HepG2 (cell line): ENCODE data around the gene ERCC5. TPM values are rescaled to one million over a fixed set of nuclear protein-coding genes. Genes with fewer than 3 reads are reported as not detected.
A peak's percentile ranks its signal among the peaks of the same experiment; 100 is the strongest.

ENCODE experiments used
- ATAC-seq: fragments of 200-7000 bp; cut with Tn5 transposase; 3 replicates; pipeline ENCODE4 v1.9.1; 2020; ENCODE audit warnings: mild to moderate bottlenecking, moderate library complexity
- BruUV-seq: library from RNA; stranded (reverse); fragments of 400-500 nt; replicated peaks from 2 replicates; lab custom pipeline; 2021; lab: Mats Ljungman, UMichigan
- CTCF ChIA-PET: fragments of 300-600 bp; formaldehyde crosslinking; extraction: SDS; loops from one replicate; lab custom pipeline; 2021; ENCODE audit warnings: low total read pairs, inconsistent platforms, low intra/inter-chr PET ratio; lab: Yijun Ruan, JAX
- POLR2A ChIA-PET: fragments of 350-600 bp; sonication (Branson Sonifier 250); formaldehyde crosslinking; loops from one replicate; lab custom pipeline; 2020; ENCODE audit warnings: antibody characterized with exemption, inconsistent platforms; lab: Yijun Ruan, JAX
- DNase-seq: peaks from one replicate; pipeline ENCODE4 v3.0.0-alpha.2; 2015; ENCODE audit warnings: low spot score
- FAIRE-seq: peaks from 3 replicates; lab custom pipeline; 2011; peaks lifted over from hg19 to GRCh38; lab: Jason Lieb, UNC
- H2AFZ ChIP-seq: one replicate; pipeline ENCODE4 v1.6.1; 2011; ENCODE audit warnings: low read length, inconsistent platforms
- H3K27ac ChIP-seq: fragments of 300-600 bp; 3 replicates; pipeline ENCODE4 v1.8.0; 2011; ENCODE audit warnings: mixed run types, mild to moderate bottlenecking, mixed read lengths, low read length, inconsistent platforms; ENCODE audit not compliant: insufficient read depth; ENCODE audit errors: extremely low read length
- H3K27me3 ChIP-seq, 2 experiments: fragments of 200-600 bp in 1 of 2; 2 replicates in 1 of 2; 3 replicates in 1 of 2; pipeline versions ENCODE4 v1.6.0 to v1.8.0; 2011; ENCODE audit warnings: low read length in 2 of 2, mild to moderate bottlenecking in 2 of 2, moderate library complexity in 2 of 2, inconsistent platforms in 1 of 2; ENCODE audit not compliant: insufficient read depth in 2 of 2, control insufficient read depth in 1 of 2
- H3K36me3 ChIP-seq, 2 experiments: fragments of 200-600 bp in 1 of 2; replicated peaks in 1 of 2; 2 replicates in 1 of 2; 3 replicates in 1 of 2; pipeline versions ENCODE4 v1.5.1 to v1.8.0; 2011; ENCODE audit warnings: low read length in 2 of 2, inconsistent platforms in 1 of 2; ENCODE audit not compliant: insufficient read depth in 2 of 2, control insufficient read depth in 1 of 2
- H3K4me1 ChIP-seq: 2 replicates; pipeline ENCODE4 v1.5.1; 2012; ENCODE audit warnings: low read length, inconsistent platforms; ENCODE audit not compliant: insufficient read depth
- H3K4me2 ChIP-seq: 2 replicates; pipeline ENCODE4 v1.6.0; 2011; ENCODE audit warnings: low read depth, low read length, inconsistent platforms
- H3K4me3 ChIP-seq, 3 experiments: fragments of 200-600 bp in 1 of 3; sonication (generic), shearing (Covaris generic) in 1 of 3; replicated peaks in 1 of 3; 2 replicates each; pipeline ENCODE4 v1.5.1; 2011 to 2016; ENCODE audit warnings: low read length in 3 of 3, inconsistent platforms in 2 of 3, low read depth in 2 of 3, mild to moderate bottlenecking in 2 of 3, control low read depth in 1 of 3, mixed read lengths in 1 of 3; ENCODE audit not compliant: insufficient read depth in 1 of 3
- H3K79me2 ChIP-seq: one replicate; pipeline ENCODE4 v1.6.1; 2011; ENCODE audit warnings: low read length, inconsistent platforms; ENCODE audit not compliant: insufficient read depth
- H3K9ac ChIP-seq: 2 replicates; pipeline ENCODE4 v1.6.0; 2011; ENCODE audit warnings: mild to moderate bottlenecking, low read depth, low read length, inconsistent platforms; ENCODE audit not compliant: insufficient read depth
- H3K9me3 ChIP-seq: 2 replicates; pipeline ENCODE4 v1.5.1; 2012; ENCODE audit warnings: mild to moderate bottlenecking, low read length
- H4K20me1 ChIP-seq: 2 replicates; pipeline ENCODE4 v1.6.0; 2011; ENCODE audit warnings: inconsistent platforms, mild to moderate bottlenecking, low read length, moderate library complexity; ENCODE audit not compliant: insufficient read depth
- CBX2 ChIP-seq, 2 experiments: fragments of 200-600 bp in 1 of 2; sonication (generic); formaldehyde crosslinking in 1 of 2; IDR thresholded peaks; 2 replicates each; pipeline versions ENCODE4 v1.7.0 to v1.8.1; 2018 to 2022; ENCODE audit warnings: low read depth in 2 of 2, low read length in 1 of 2, mild to moderate bottlenecking in 1 of 2, missing genetic modification reagents in 1 of 2
- DMAP1 ChIP-seq: IDR thresholded peaks from 2 replicates; pipeline ENCODE4 v1.6.1; 2016
- EED ChIP-seq: sonication (generic); formaldehyde crosslinking; IDR thresholded peaks from 2 replicates; pipeline ENCODE4 v1.5.0; 2020; ENCODE audit warnings: mild to moderate bottlenecking, missing genetic modification reagents
- EZH2 ChIP-seq: conservative IDR thresholded peaks from 2 replicates; pipeline ENCODE4 v1.6.1; 2012; ENCODE audit warnings: mild to moderate bottlenecking, low read depth, low read length, moderate library complexity
- HMGA1 ChIP-seq: sonication (generic); formaldehyde crosslinking; conservative IDR thresholded peaks from 2 replicates; pipeline ENCODE4 v1.4.0; 2020; ENCODE audit warnings: missing genetic modification reagents
- HOXD1 ChIP-seq: sonication (generic); formaldehyde crosslinking; IDR thresholded peaks from 2 replicates; pipeline ENCODE4 v1.5.0; 2020; ENCODE audit warnings: missing genetic modification reagents
- KMT2B ChIP-seq: IDR thresholded peaks from 2 replicates; pipeline ENCODE4 v1.6.1; 2016; ENCODE audit warnings: missing genetic modification reagents, missing compliant biosample characterization
- RAD51 ChIP-seq: fragments of 450-650 bp; IDR thresholded peaks from 2 replicates; pipeline ENCODE4 v1.6.1; 2016; ENCODE audit warnings: borderline replicate concordance
- SCMH1 ChIP-seq: sonication (generic); formaldehyde crosslinking; IDR thresholded peaks from 2 replicates; pipeline ENCODE4 v1.9.0; 2021; ENCODE audit warnings: missing genetic modification reagents, mild to moderate bottlenecking, borderline replicate concordance
- TGIF2 ChIP-seq: IDR thresholded peaks from 2 replicates; pipeline ENCODE4 v1.6.1; 2016; ENCODE audit warnings: control low read depth, missing compliant biosample characterization
- WIZ ChIP-seq: sonication (generic); formaldehyde crosslinking; IDR thresholded peaks from 2 replicates; pipeline ENCODE4 v1.5.1; 2020; ENCODE audit warnings: mild to moderate bottlenecking, missing genetic modification reagents
- ZMAT3 ChIP-seq: sonication (generic); formaldehyde crosslinking; conservative IDR thresholded peaks from 2 replicates; pipeline ENCODE4 v1.7.0; 2021; ENCODE audit warnings: missing genetic modification reagents
- ZNF30 ChIP-seq: sonication (generic); formaldehyde crosslinking; IDR thresholded peaks from 2 replicates; pipeline ENCODE4 v1.5.0; 2020; ENCODE audit warnings: mild to moderate bottlenecking, missing genetic modification reagents
- ZNF329 ChIP-seq: sonication (generic); formaldehyde crosslinking; IDR thresholded peaks from 2 replicates; pipeline ENCODE4 v1.9.0; 2021; ENCODE audit warnings: low read depth, mild to moderate bottlenecking, missing genetic modification reagents
- ZNF337 ChIP-seq: sonication (generic); formaldehyde crosslinking; IDR thresholded peaks from 2 replicates; pipeline ENCODE4 v1.5.1; 2020; ENCODE audit warnings: missing genetic modification reagents, low read depth, mild to moderate bottlenecking, borderline replicate concordance
- ZNF619 ChIP-seq: sonication (generic); formaldehyde crosslinking; IDR thresholded peaks from 2 replicates; pipeline ENCODE4 v1.4.0; 2020; ENCODE audit warnings: mild to moderate bottlenecking, missing genetic modification reagents
- WGBS: methylation state at CpG from one replicate; pipeline ENCODE4 v1.1.6; 2017; ENCODE audit warnings: low lambda C conversion rate; 5-methylcytosine and 5-hydroxymethylcytosine counted together
- in situ Hi-C: cut with HindIII; loops from 2 replicates; pipeline ENCODE4 v1.10.0; 2017; ENCODE audit warnings: low pct_unique_long_range_greater_than_20kb; ENCODE audit not compliant: extremely low pct_ligation_motif_present
- intact Hi-C: fragments of 100-400 bp; cut with micrococcal nuclease; formaldehyde crosslinking; loops from one replicate; pipeline ENCODE4 v1.10.0; 2022; ENCODE audit not compliant: unreplicated experiment
- polyA plus RNA-seq, 8 experiments: library from polyadenylated mRNA; depleted of rRNA in 3 of 8; stranded (reverse) in 7 of 8; unstranded in 1 of 8; fragments of >200 nt; fragmentation: Illumina TruSeq in 4 of 8; extraction: Trizol in 4 of 8; gene quantifications; 2 replicates each; pipeline versions ENCODE4 v1.2.1 to v1.2.3, GENCODE V29; 2011 to 2016; ENCODE audit warnings: low read depth in 4 of 8, missing spikeins in 1 of 8, mixed read lengths in 1 of 8; ENCODE audit not compliant: insufficient read depth in 1 of 8
- total RNA-seq, 5 experiments: library from RNA; depleted of rRNA; stranded (reverse); fragments of >200 nt; fragmentation: Illumina TruSeq; extraction: Trizol; gene quantifications; 2 replicates each; pipeline ENCODE4 v1.2.3, GENCODE V29; 2016; ENCODE audit warnings: low read depth in 1 of 5
- TF ChIP-seq, protein P1 (sequence below): IDR thresholded peaks from 2 replicates; pipeline ENCODE4 v1.6.1; 2016; ENCODE audit warnings: low read depth
- TF ChIP-seq, protein P2 (sequence below): sonication (generic); formaldehyde crosslinking; IDR thresholded peaks from 2 replicates; pipeline ENCODE4 v1.9.0; 2022; ENCODE audit warnings: low read depth, missing genetic modification reagents
- TF ChIP-seq, protein P3 (sequence below): IDR thresholded peaks from 2 replicates; pipeline ENCODE4 v1.6.1; 2016; ENCODE audit warnings: low read depth, borderline replicate concordance
- TF ChIP-seq, protein P4 (sequence below): sonication (generic); formaldehyde crosslinking; IDR thresholded peaks from 2 replicates; pipeline ENCODE4 v1.5.0; 2020; ENCODE audit warnings: missing genetic modification reagents, mild to moderate bottlenecking, borderline replicate concordance

Gene ERCC5
- total and polyA plus RNA-seq, 2 of the 13 experiments (the other 11 are each of a cell fraction or from before 2014, with no cell fraction given) = 12.9 to 35.5 TPM

DNA sequence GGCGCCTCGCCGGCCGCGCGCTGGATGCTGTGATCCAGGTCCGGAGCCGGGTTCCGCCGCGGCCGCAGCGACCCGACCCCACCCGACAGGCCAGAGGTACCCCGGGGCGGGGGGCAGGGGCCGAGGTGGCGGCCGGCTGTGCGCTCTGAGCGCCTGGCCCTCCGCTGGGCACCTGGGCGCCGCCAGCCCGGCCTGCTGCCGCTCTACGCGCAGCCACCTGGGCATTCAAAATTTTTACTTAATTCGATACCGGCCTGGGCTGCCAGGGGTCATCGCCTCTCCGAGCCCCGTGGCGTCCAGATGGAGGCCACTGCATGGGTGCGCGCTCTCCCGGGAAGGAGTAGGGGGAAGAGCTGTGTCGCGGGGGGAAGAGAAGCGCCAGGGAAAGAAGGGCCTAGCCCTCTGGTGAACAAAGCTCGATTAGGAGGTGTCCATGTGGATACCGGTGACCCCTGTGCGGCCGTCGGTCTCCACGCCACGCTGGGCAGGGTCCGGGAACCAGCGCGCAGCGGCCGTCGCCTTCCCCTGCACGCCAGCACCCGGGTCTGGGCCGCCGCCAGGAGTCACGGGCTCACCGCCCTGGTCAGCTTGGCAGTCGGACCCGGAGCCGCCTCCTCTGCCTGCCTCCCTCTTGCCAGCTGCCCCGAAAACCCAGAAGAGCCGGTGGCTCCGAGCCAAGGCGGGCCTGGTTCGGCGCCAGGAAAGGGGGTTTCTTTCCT, 46.2 kb upstream of the ERCC5 start:
- H3K4me3 ChIP-seq = peak overlapping the region; percentile 70 to 89 (median 83)
- in situ Hi-C loops (no loop called here), intact Hi-C loops (loop anchor here (1.0 kb wide), 5 partner anchors 28 to 219 kb away; no protein-coding TSS in a partner anchor)
- H3K27ac ChIP-seq = peak overlapping the region; percentile 78
- no peaks in the 10 kb centered on the region; a peak in 1 of 5 replicates for H3K36me3 ChIP-seq
- peaks cover 24% of the 10 kb centered on the region for H3K4me1 ChIP-seq
- no peaks in the 10 kb centered on the region; a peak in 1 of 5 replicates for H3K27me3 ChIP-seq
- 2% methylated on average over 15 of the region's 69 CpGs for WGBS
- BruUV-seq = no TSS peak
- peaks cover 28% of the 10 kb centered on the region for H3K79me2 ChIP-seq
- no peaks in the 10 kb centered on the region for H3K9me3 ChIP-seq
- peak overlapping the region; percentile 87 for H3K9ac ChIP-seq
- no peak for DNase-seq
- H4K20me1 ChIP-seq = no peaks in the 10 kb centered on the region
- ChIA-PET POLR2A (interaction anchor here (1.0 to 3.6 kb wide), 4 partner anchors 29 to 203 kb away, joined by 4 to 21 read pairs (median 8); partner anchors contain the start of gene ERCC5), CTCF (interaction anchor here (1.4 to 2.0 kb wide), 3 partner anchors 48 to 219 kb away, joined by 4 to 9 read pairs (median 6); no protein-coding TSS in a partner anchor)
- no peak for FAIRE-seq
- peak; percentile 46 for ATAC-seq
- peak overlapping the region; percentile 74 for H3K4me2 ChIP-seq
- H2AFZ ChIP-seq = no peak overlapping the region
- no peak for TF ChIP-seq ZNF30 (CRISPR knock-in tag)
- TF ChIP-seq SCMH1 (CRISPR knock-in tag) = no peak
- no peak for TF ChIP-seq KMT2B (CRISPR knock-in tag)
- TF ChIP-seq HMGA1 (CRISPR knock-in tag) = no peak
- TF ChIP-seq, protein P1, sequence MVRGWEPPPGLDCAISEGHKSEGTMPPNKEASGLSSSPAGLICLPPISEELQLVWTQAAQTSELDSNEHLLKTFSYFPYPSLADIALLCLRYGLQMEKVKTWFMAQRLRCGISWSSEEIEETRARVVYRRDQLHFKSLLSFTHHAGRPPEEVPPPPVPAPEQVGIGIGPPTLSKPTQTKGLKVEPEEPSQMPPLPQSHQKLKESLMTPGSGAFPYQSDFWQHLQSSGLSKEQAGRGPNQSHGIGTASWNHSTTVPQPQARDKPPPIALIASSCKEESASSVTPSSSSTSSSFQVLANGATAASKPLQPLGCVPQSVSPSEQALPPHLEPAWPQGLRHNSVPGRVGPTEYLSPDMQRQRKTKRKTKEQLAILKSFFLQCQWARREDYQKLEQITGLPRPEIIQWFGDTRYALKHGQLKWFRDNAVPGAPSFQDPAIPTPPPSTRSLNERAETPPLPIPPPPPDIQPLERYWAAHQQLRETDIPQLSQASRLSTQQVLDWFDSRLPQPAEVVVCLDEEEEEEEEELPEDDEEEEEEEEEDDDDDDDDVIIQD (CRISPR knock-in tag) = no peak
- TF ChIP-seq ZNF337 = no peak
- TF ChIP-seq ZNF329 = no peak
- TF ChIP-seq, protein P2, sequence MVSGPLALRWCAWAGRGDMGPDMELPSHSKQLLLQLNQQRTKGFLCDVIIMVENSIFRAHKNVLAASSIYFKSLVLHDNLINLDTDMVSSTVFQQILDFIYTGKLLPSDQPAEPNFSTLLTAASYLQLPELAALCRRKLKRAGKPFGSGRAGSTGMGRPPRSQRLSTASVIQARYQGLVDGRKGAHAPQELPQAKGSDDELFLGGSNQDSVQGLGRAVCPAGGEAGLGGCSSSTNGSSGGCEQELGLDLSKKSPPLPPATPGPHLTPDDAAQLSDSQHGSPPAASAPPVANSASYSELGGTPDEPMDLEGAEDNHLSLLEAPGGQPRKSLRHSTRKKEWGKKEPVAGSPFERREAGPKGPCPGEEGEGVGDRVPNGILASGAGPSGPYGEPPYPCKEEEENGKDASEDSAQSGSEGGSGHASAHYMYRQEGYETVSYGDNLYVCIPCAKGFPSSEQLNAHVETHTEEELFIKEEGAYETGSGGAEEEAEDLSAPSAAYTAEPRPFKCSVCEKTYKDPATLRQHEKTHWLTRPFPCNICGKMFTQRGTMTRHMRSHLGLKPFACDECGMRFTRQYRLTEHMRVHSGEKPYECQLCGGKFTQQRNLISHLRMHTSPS = no peak
- TF ChIP-seq WIZ (CRISPR knock-in tag) = no peak
- no peak for TF ChIP-seq RAD51
- TF ChIP-seq EED (CRISPR knock-in tag) = no peak
- no peak for TF ChIP-seq DMAP1 (CRISPR knock-in tag)
- TF ChIP-seq, protein P3, sequence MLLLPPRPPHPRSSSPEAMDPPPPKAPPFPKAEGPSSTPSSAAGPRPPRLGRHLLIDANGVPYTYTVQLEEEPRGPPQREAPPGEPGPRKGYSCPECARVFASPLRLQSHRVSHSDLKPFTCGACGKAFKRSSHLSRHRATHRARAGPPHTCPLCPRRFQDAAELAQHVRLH = no peak; the same call in 1 of the 2 replicates
- TF ChIP-seq, protein P4, sequence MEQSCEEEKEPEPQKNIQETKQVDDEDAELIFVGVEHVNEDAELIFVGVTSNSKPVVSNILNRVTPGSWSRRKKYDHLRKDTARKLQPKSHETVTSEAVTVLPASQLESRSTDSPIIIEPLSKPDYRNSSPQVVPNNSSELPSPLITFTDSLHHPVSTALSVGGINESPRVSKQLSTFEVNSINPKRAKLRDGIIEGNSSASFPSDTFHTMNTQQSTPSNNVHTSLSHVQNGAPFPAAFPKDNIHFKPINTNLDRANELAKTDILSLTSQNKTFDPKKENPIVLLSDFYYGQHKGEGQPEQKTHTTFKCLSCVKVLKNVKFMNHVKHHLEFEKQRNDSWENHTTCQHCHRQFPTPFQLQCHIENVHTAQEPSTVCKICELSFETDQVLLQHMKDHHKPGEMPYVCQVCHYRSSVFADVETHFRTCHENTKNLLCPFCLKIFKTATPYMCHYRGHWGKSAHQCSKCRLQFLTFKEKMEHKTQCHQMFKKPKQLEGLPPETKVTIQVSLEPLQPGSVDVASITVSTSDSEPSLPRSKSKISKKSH (CRISPR knock-in tag) = no peak; the same call in 1 of the 2 replicates
- TF ChIP-seq CBX2 (IDR thresholded peaks at IDR 0.05; ENCODE audit: low read depth, low read length) = no peak
- TF ChIP-seq CBX2 (CRISPR knock-in tag; IDR thresholded peaks at IDR 0.05; ENCODE audit: low read depth) = no peak
- 0 out of 2 replicates have a peak, but pooled peaks have one; percentile 32 for TF ChIP-seq ZMAT3 (CRISPR knock-in tag)
- no peak for TF ChIP-seq EZH2
- TF ChIP-seq HOXD1 (CRISPR knock-in tag) = peak; percentile 16; the same call in 1 of the 2 replicates
- TF ChIP-seq ZNF619 = no peak
- no peak for TF ChIP-seq TGIF2 (CRISPR knock-in tag)
